GM18499 (cell line): ENCODE results near the gene SLC45A2.
"Not testable (repeated sequence)": the region's sequence is repeated elsewhere in the genome, so short reads cannot be mapped to it uniquely, and the experiment has no call there.

Experiments used
- ATAC-seq: cut with Tn5 transposase; IDR thresholded peaks from one replicate; pipeline ENCODE4 v1.9.1; 2021; ENCODE audit warnings: moderate number of reproducible peaks; ENCODE audit not compliant: insufficient read depth, unreplicated experiment

The SLC45A2 gene

GRCh38 chr5:33931136-33931535 is 53.4 kb downstream of the SLC45A2 start:
- no peak for ATAC-seq

GRCh38 chr5:33929925-33930690 is 54.4 kb downstream of the SLC45A2 start:
- ATAC-seq, result no peak

DNA sequence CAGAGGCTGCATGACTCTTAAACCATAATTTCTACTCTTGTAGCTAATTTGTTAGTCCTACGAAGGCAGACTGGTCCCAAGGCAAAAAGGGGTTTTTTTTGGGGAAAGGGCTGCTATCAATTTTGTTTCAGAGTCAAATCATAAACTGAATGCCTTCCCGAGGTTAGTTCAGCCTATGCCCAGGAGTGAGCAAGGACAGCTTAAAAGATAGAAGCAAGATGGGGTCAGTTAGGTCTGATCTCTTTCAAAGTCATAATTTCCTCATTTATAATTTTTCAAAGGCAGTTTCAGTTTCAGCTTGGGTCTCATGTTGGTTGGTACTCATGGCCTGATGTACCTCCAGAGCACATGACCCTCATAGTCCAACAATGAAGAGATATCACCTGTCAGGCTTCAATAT is 56.2 kb downstream of the SLC45A2 start:
- no peak for ATAC-seq

DNA sequence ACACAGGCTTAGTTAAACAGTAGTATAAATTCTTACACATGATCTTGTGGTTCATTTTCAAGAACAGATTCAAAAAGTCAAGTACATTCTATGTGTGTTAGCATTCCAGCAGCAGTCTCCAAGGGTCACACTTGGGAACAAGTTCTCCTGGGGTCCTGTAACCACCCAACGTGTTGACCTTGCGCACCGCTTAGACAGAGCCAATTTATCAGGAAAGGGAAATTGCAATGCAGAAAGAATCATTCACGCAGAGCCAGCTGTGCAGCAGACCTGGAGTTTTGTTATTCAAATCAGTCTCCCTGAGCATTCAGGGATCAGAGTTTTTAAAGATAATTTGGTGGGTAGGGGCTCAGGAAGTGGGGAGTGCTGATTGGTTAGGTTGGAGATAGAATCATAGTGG is 56.8 kb downstream of the SLC45A2 start:
- no peak for ATAC-seq

- no peak for ATAC-seq
Measured at GRCh38 chr5:33925278-33925677, 59.2 kb downstream of the SLC45A2 start.

DNA sequence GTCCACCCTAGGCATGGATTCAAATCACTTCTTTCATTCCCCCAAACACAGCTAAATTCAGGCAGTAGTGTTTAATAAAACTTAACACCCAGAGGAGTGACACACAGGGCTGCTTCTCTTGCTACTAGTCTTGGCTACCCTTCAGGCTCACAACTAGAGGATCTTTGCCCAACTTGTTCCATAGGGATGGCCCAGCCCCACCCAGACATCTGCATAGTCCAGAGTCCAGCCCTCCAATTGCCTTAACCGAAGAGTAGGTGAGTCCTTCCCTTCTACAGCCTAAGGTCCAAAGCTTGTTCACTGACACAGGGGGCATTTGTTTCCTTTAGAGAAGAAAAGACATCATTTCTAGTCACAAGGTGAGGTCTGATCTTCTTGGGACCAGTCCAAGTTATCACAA is 63.5 kb downstream of the SLC45A2 start:
- ATAC-seq, result no peak

DNA sequence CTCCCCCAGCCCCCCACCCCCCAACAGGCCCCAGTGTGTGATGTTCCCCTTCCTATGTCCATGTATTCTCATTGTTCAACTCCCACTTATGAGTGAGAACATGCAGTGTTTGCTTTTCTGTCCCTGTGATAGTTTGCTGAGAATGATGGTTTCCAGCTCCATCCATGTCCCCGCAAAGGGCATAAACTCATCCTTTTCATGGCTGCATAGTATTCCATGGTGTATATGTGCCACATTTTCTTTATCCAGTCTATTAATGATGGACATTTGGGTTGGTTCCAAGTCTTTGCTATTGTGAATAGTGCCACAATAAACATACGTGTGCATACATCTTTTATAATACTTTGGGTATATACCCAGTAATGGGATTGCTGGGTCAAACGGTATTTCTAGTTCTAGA is 69.6 kb downstream of the SLC45A2 start:
- ATAC-seq, result not testable (repeated sequence)

DNA sequence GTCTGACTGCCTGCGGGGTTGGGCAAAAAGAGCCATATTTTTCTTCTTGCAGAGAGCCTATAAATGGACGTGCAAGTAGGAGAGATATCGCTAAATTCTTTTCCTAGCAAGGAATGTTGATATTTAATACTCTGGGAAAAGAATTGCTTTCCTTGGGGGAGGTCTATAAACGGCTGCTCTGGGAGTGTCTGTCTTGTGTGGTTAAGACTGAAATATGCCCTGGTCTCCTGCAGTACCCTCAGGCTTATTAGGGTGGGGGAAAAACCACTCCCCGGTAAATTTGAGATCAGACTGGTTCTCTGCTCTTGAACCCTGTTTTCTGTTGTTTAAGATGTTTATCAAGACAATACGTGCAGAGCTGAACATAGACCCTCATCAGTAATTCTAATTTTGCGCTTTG is 78.2 kb downstream of the SLC45A2 start:
- not testable (repeated sequence) for ATAC-seq

DNA sequence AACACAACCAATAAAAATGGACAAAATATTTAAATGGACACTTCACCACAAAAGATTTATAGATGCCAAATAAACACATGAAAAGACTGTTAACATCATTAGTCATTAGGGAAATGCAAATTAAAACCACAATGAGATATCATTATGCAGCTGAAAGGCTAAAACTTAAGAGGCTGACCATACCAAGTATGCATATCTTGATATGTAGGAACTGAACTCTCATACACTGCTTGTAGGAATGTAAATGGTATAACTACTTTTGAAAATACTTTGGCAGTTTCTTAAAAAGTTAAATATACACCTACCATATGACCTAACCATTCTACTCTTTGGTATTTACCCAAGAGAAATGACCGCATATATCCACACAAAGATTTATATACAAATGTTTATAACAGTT is 79.1 kb downstream of the SLC45A2 start:
- ATAC-seq, result no peak

GRCh38 chr5:33903118-33903517 is 81.4 kb downstream of the SLC45A2 start:
- ATAC-seq, result no peak

- ATAC-seq, result no peak
Measured at GRCh38 chr5:33901156-33901555, 83.3 kb downstream of the SLC45A2 start.
